ENCODE measurements around the gene CLCN4.

Gene CLCN4
- 0 to 0.36 (median 0.18) reads per million in 4 experiments for total RNA-seq

GRCh38 chrX:10156199-10157031, at the start of gene CLCN4:
Gene CLCN4 (plus strand): TSS chrX:10156975. CDS start chrX:10185033, 28,058 bp downstream.
- no peak for DNase-seq

GRCh38 chrX:10107483-10107882, 49.3 kb upstream of the CLCN4 start:
- DNase-seq, result no peak

GRCh38 chrX:10108288-10108687, 48.5 kb upstream of the CLCN4 start:
- DNase-seq, result no peak

- DNase-seq, result no peak
Measured at GRCh38 chrX:10109695-10110094, 47.1 kb upstream of the CLCN4 start.

GRCh38 chrX:10110316-10110935, 46.3 kb upstream of the CLCN4 start:
- DNase-seq, result no peak

- DNase-seq, result no peak
Measured at GRCh38 chrX:10110984-10111363, 45.8 kb upstream of the CLCN4 start.

- peak; percentile 6 for DNase-seq
Measured at GRCh38 chrX:10111364-10112148, 45.2 kb upstream of the CLCN4 start.

- no peak for DNase-seq
Measured at GRCh38 chrX:10112510-10112909, 44.3 kb upstream of the CLCN4 start.

GRCh38 chrX:10115082-10115481, 41.7 kb upstream of the CLCN4 start:
- no peak for DNase-seq

- no peak for DNase-seq
Measured at GRCh38 chrX:10117301-10117700, 39.5 kb upstream of the CLCN4 start.

GRCh38 chrX:10117864-10118377, 38.9 kb upstream of the CLCN4 start:
- DNase-seq, result no peak

GRCh38 chrX:10118530-10118929, 38.2 kb upstream of the CLCN4 start:
- DNase-seq, result no peak

GRCh38 chrX:10119399-10119990, 37.3 kb upstream of the CLCN4 start:
- DNase-seq, result peak; percentile 71

- DNase-seq, result no peak
Measured at GRCh38 chrX:10120331-10120730, 36.4 kb upstream of the CLCN4 start.

- DNase-seq, result no peak
Measured at GRCh38 chrX:10120828-10121227, 35.9 kb upstream of the CLCN4 start.

GRCh38 chrX:10121787-10122186, 35.0 kb upstream of the CLCN4 start:
- no peak for DNase-seq

- no peak for DNase-seq
Measured at GRCh38 chrX:10124506-10125247, 32.1 kb upstream of the CLCN4 start.

- DNase-seq, result no peak
Measured at GRCh38 chrX:10125248-10125615, 31.5 kb upstream of the CLCN4 start.

- DNase-seq, result no peak
Measured at GRCh38 chrX:10126044-10126443, 30.7 kb upstream of the CLCN4 start.

GRCh38 chrX:10126834-10127233, 29.9 kb upstream of the CLCN4 start:
- DNase-seq, result no peak

GRCh38 chrX:10128386-10128785, 28.4 kb upstream of the CLCN4 start:
- DNase-seq, result no peak

GRCh38 chrX:10129229-10129628, 27.5 kb upstream of the CLCN4 start:
- no peak for DNase-seq
